Measurements from ENCODE around the gene FBXL7.

Gene FBXL7

DNA sequence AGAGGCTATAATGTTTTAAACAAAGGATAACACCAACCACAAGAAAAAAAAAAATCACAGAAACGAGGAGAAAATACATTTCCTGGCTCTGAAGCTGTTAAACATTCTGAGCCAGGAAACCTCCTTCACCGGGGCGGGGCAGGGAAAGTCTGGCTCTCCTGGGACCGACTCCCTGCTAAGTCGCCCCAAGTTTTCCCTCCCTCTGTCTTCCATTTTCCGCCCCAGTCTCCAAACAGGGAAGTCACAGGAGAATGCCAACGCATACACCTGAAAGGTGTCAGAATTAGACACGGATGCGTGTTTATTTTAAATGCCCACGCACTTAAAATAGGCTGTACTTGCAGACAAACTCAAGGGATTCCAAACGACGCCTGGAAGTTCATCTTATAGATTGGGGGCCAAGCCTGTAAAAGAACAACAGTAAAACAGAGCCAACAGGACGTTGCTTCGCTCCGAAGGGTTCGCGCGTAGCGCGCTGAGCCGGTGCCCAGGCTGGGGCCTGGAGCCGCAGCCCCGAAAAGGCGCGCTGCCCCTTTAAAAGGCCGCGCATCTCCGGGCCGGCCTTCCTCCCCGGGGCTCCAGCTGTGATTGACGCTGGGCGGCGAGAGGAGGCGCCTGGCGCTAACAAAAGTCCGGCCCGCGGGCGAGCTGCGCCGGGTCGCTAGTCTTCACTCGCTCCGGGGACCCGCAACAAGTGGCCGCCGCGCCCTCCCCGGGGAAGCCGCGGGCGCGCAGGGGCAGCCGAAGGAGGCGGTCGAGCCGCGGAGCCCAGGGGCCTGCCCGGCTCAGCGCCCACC, at the start of gene FBXL7:
Gene FBXL7 (plus strand): TSS at position 653 of the 797 bp plus-strand sequence.
- no peaks in the 10 kb centered on the region for H3F3A ChIP-seq (ENCODE audit: control insufficient read depth, insufficient read depth)
- H4K20me1 ChIP-seq (ENCODE audit: control insufficient read depth, insufficient read depth, low read depth, low read length) = no peaks in the 10 kb centered on the region
- no peak within 1 kb of the TSS for H3K27ac ChIP-seq (ENCODE audit: low read depth, low read length)
- no peak within 1 kb of the TSS for H3K4me2 ChIP-seq (ENCODE audit: low read length)
- TF ChIP-seq EZH2phosphoT487 (IDR thresholded peaks at IDR 0.05; ENCODE audit: borderline replicate concordance, low read length) = no peak
- TF ChIP-seq, protein P1, sequence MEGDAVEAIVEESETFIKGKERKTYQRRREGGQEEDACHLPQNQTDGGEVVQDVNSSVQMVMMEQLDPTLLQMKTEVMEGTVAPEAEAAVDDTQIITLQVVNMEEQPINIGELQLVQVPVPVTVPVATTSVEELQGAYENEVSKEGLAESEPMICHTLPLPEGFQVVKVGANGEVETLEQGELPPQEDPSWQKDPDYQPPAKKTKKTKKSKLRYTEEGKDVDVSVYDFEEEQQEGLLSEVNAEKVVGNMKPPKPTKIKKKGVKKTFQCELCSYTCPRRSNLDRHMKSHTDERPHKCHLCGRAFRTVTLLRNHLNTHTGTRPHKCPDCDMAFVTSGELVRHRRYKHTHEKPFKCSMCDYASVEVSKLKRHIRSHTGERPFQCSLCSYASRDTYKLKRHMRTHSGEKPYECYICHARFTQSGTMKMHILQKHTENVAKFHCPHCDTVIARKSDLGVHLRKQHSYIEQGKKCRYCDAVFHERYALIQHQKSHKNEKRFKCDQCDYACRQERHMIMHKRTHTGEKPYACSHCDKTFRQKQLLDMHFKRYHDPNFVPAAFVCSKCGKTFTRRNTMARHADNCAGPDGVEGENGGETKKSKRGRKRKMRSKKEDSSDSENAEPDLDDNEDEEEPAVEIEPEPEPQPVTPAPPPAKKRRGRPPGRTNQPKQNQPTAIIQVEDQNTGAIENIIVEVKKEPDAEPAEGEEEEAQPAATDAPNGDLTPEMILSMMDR (IDR thresholded peaks at IDR 0.05; ENCODE audit: low read depth, low read length, poor library complexity, severe bottlenecking) = no peak
- H3K9me2 ChIP-seq (replicated peaks; ENCODE audit: control insufficient read depth, low read length) = no peaks in the 10 kb centered on the region
- H3K9me3 ChIP-seq (ENCODE audit: control insufficient read depth, insufficient read depth, low read length) = no peaks in the 10 kb centered on the region
- H3K27me3 ChIP-seq (ENCODE audit: control insufficient read depth, low read length) = no peaks in the 10 kb centered on the region
- H3K79me2 ChIP-seq (ENCODE audit: control insufficient read depth, low read length) = no peaks in the 10 kb centered on the region
- H3K4me3 ChIP-seq (ENCODE audit: low read length) = no peak within 1 kb of the TSS
- no peaks in the 10 kb centered on the region for H3K36me3 ChIP-seq (ENCODE audit: control insufficient read depth, low read length)
- no peaks in the 10 kb centered on the region for H3K4me1 ChIP-seq (ENCODE audit: control insufficient read depth, low read length)

DNA sequence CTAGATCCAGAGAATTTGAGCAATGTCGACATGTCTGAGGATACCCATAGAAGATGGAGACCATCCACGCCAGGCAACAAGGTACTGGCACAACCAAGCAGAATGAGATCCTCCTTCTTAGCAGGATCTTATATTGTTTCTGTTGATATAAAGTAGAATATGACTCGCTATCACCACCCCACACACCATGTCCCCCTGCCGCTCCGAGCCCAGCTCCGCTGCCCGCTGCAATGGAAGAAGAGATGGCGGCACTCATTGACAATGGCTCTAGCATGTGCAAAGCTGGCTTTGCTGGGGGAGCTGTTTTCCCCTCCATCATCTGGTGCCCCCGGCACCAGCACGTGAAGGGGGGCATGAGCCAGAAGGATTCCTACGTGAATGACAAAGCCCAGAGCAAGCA, 49.5 kb upstream of the FBXL7 start:
- Histone ChIP-seq H3F3A (ENCODE audit: control insufficient read depth, insufficient read depth) (no peaks in the 10 kb centered on the region), H3K27ac (ENCODE audit: low read depth, low read length) (no peak overlapping the region), H3K9me2 (replicated peaks; ENCODE audit: control insufficient read depth, low read length) (no peaks in the 10 kb centered on the region), H3K36me3 (ENCODE audit: control insufficient read depth, low read length) (no peaks in the 10 kb centered on the region), H4K20me1 (ENCODE audit: control insufficient read depth, insufficient read depth, low read depth, low read length) (no peaks in the 10 kb centered on the region), H3K9me3 (ENCODE audit: control insufficient read depth, insufficient read depth, low read length) (peaks cover 4% of the 10 kb centered on the region; the same call in 1 of the 2 replicates), H3K4me1 (ENCODE audit: control insufficient read depth, low read length) (no peaks in the 10 kb centered on the region), H3K4me3 (ENCODE audit: low read length) (no peak overlapping the region), H3K4me2 (ENCODE audit: low read length) (no peak overlapping the region), H3K27me3 (ENCODE audit: control insufficient read depth, low read length) (no peaks in the 10 kb centered on the region), H3K79me2 (ENCODE audit: control insufficient read depth, low read length) (no peaks in the 10 kb centered on the region)
- TF ChIP-seq, protein P1 (IDR thresholded peaks at IDR 0.05; ENCODE audit: low read depth, low read length, poor library complexity, severe bottlenecking) = no peak
- no peak for TF ChIP-seq EZH2phosphoT487 (IDR thresholded peaks at IDR 0.05; ENCODE audit: borderline replicate concordance, low read length)

DNA sequence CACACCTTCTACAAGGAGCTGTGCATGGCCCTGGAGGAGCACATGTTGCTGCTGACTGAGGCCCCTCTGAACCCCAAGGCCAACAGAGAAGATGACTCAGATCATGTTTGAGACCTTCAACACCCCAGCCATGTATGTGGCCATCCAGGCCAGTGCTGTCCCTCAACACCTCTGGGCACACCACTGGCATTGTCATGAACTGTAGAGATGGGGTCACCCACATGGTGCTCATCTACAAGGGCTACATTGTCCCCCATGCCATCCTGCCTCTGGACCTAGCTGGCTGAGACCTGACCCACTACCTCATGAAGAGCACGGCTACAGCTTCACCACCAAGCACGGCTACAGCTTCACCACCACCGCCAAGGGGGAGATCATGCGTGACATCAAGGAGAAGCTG, 49.0 kb upstream of the FBXL7 start:
- peaks cover 4% of the 10 kb centered on the region; the same call in 1 of the 2 replicates for H3K9me3 ChIP-seq (ENCODE audit: control insufficient read depth, insufficient read depth, low read length)
- H3K4me3 ChIP-seq (ENCODE audit: low read length) = no peak overlapping the region
- H3K27ac ChIP-seq (ENCODE audit: low read depth, low read length) = no peak overlapping the region
- H4K20me1 ChIP-seq (ENCODE audit: control insufficient read depth, insufficient read depth, low read depth, low read length) = no peaks in the 10 kb centered on the region
- H3K9me2 ChIP-seq (replicated peaks; ENCODE audit: control insufficient read depth, low read length) = no peaks in the 10 kb centered on the region
- H3K79me2 ChIP-seq (ENCODE audit: control insufficient read depth, low read length) = no peaks in the 10 kb centered on the region
- TF ChIP-seq, protein P1 (IDR thresholded peaks at IDR 0.05; ENCODE audit: low read depth, low read length, poor library complexity, severe bottlenecking) = no peak
- TF ChIP-seq EZH2phosphoT487 (IDR thresholded peaks at IDR 0.05; ENCODE audit: borderline replicate concordance, low read length) = no peak
- H3K4me2 ChIP-seq (ENCODE audit: low read length) = no peak overlapping the region
- H3K4me1 ChIP-seq (ENCODE audit: control insufficient read depth, low read length) = no peaks in the 10 kb centered on the region
- H3K27me3 ChIP-seq (ENCODE audit: control insufficient read depth, low read length) = no peaks in the 10 kb centered on the region
- H3F3A ChIP-seq (ENCODE audit: control insufficient read depth, insufficient read depth) = no peaks in the 10 kb centered on the region
- no peaks in the 10 kb centered on the region for H3K36me3 ChIP-seq (ENCODE audit: control insufficient read depth, low read length)
